Measurements from ENCODE around the gene MEOX1.

Gene MEOX1

DNA sequence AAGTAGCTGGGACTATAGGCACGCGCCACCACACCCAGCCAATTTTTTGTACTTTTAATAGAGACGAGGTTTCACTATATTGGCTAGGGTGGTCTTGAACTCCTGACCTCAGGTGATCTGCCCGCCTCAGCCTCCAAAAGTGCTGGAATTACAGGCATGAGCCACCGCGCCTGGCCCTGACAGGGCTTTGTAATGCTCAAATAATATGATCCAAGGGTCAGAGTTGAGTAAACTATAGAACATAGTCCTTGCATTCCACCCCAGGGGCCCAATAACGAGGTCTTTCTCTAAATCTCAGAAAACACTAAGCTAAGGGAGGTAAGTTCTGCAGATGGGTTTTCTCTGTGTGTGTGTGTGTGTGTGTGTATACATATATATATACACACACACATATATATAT is 5.8 kb upstream of the MEOX1 start:
- peaks cover 0 to 3% of the 10 kb centered on the region in 2 donors for H3K27me3 ChIP-seq
- peaks cover 0 to 17% (median 13%) of the 10 kb centered on the region in 4 donors for H3K4me1 ChIP-seq
- DNase-seq: no peak
- intact Hi-C loops (cut with DNase I; ENCODE audit: low total_unique reads): no loop called here
- H3K4me3 ChIP-seq: no peak overlapping the region
- H3K36me3 ChIP-seq: no peaks in the 10 kb centered on the region
- no peak for TF ChIP-seq CTCF (IDR thresholded peaks at IDR 0.05)
- no peaks in the 10 kb centered on the region for H3K9me3 ChIP-seq
- no peak overlapping the region for H3K27ac ChIP-seq

DNA sequence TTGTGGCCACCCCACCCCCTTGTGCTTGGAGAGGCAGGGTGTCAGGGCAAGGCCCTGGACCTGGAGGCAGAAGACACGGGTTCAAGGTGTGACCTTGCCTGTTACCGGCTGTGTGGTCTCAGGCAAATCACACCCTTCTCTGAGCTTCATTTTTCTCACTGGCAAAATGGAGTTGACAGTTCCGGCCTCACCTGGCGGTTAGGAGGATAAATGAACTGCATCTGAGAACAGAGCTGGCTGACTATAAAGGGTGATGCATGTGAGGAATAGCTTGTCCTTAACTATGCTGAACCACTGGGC is 4.2 kb upstream of the MEOX1 start:
- H3K4me3 ChIP-seq: no peak overlapping the region
- peaks cover 0 to 26% (median 16%) of the 10 kb centered on the region in 4 donors for H3K4me1 ChIP-seq
- no peak for TF ChIP-seq CTCF (IDR thresholded peaks at IDR 0.05)
- intact Hi-C loops (cut with DNase I; ENCODE audit: low total_unique reads): no loop called here
- no peaks in the 10 kb centered on the region for H3K9me3 ChIP-seq
- no peaks in the 10 kb centered on the region for H3K36me3 ChIP-seq
- peaks cover 0 to 6% of the 10 kb centered on the region in 2 donors for H3K27me3 ChIP-seq
- H3K27ac ChIP-seq: no peak overlapping the region
- DNase-seq: no peak

GRCh38 chr17:43665084-43665936 is 3.6 kb upstream of the MEOX1 start:
- intact Hi-C loops (cut with DNase I; ENCODE audit: low total_unique reads): no loop called here
- TF ChIP-seq CTCF (IDR thresholded peaks at IDR 0.05): no peak
- Histone ChIP-seq H3K4me3 (no peak overlapping the region), H3K27me3 (peaks cover 0 to 11% of the 10 kb centered on the region in 2 donors), H3K4me1 (peaks cover 0 to 22% (median 10%) of the 10 kb centered on the region in 4 donors), H3K36me3 (no peaks in the 10 kb centered on the region), H3K27ac (no peak overlapping the region), H3K9me3 (no peaks in the 10 kb centered on the region)
- no peak for DNase-seq

GRCh38 chr17:43664096-43664495 is 2.4 kb upstream of the MEOX1 start:
- Histone ChIP-seq H3K36me3 (no peaks in the 10 kb centered on the region), H3K27ac (no peak overlapping the region), H3K4me3 (no peak overlapping the region), H3K27me3 (peaks cover 0 to 14% of the 10 kb centered on the region in 2 donors), H3K4me1 (peaks cover 0 to 22% (median 6%) of the 10 kb centered on the region in 4 donors), H3K9me3 (no peaks in the 10 kb centered on the region)
- no peak for DNase-seq
- TF ChIP-seq CTCF (IDR thresholded peaks at IDR 0.05): no peak
- intact Hi-C loops (cut with DNase I; ENCODE audit: low total_unique reads): no loop called here

DNA sequence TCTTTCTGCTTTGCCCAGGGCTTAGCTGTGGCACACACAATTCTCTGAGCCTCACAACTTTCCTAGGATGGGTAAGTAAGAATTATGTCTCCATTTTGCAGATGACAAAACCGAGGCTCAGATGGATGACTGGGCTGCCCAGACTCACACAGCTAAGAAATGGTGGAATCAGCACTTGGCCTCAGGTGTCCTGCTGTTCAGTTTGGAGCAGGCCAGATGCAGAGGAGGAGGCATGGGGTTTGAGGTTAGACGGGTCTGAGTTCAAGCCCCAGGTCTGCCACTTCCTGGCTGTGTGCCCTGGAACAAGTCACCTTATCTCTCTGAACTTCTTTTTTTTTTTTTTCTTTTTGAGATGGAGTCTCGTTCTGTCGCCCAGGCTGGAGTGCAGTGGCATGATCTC is 1.7 kb upstream of the MEOX1 start:
- no peaks in the 10 kb centered on the region for H3K9me3 ChIP-seq
- no peak overlapping the region for H3K27ac ChIP-seq
- DNase-seq: no peak
- peaks cover 0 to 14% of the 10 kb centered on the region in 2 donors for H3K27me3 ChIP-seq
- peaks cover 0 to 22% (median 6%) of the 10 kb centered on the region in 4 donors for H3K4me1 ChIP-seq
- intact Hi-C loops (cut with DNase I; ENCODE audit: low total_unique reads): no loop called here
- no peaks in the 10 kb centered on the region for H3K36me3 ChIP-seq
- no peak for TF ChIP-seq CTCF (IDR thresholded peaks at IDR 0.05)
- no peak overlapping the region for H3K4me3 ChIP-seq

All from tibial artery (tissue), 4 donors.